HUDEP-2 (cell line): Measurements from ENCODE around the gene ITGA1.
"Not testable (repeated sequence)": the region's sequence is repeated elsewhere in the genome, so short reads cannot be mapped to it uniquely, and the experiment has no call there.

Experiments
- DNase-seq, 76 experiments: peaks; one replicate each; lab custom pipeline; 2025; ENCODE audit not compliant: unreplicated experiment in 76 of 76; lab: John Stamatoyannopoulos, UW

Gene ITGA1

GRCh38 chr5:52825826-52826225 lies 38.1 kb downstream of the ITGA1 start:
- DNase-seq = no peak

GRCh38 chr5:52827815-52828214 lies 40.1 kb downstream of the ITGA1 start:
- no peak for DNase-seq

DNA sequence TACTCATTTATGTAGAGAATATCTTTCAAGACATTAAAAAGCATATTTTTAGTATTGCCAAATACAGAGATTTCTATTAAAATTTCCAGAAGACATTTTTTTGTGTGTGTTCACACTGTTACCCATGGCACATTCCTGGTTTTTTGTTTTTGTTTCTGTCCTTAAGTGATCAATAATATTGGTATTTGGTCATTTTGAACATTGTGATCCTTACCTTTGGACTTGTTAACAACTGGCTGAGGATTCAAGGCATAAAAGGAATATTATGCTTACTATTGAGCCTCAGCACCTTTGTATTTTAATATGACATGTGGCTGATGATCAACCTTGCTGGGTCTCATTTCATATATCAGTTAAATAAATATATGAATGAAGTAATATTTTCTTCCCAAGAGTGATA lies 41.9 kb downstream of the ITGA1 start:
- no peak for DNase-seq

DNA sequence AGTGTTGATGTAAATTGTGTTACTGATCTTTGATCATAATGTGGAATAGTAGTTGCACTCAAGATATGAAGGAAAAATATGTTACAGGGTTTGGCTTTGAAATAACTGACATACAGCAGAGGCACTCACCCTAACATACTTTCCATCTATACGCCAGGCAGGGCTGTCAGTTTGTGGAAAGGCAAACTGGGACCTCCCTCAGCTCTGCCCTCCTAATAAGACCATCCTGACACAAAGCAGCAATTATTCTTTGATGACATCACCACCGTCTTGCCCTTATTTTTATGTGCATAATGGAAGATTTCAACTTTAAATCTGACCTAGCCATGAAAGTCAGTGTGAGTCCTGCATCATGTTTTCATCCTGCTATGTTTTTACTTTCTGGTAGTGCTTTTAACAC lies 42.9 kb downstream of the ITGA1 start:
- no peak for DNase-seq

- no peak for DNase-seq
These were observed 44.2 kb downstream of the ITGA1 start for GRCh38 chr5:52831786-52832511.

- no peak for DNase-seq
These were observed 46.6 kb downstream of the ITGA1 start for GRCh38 chr5:52834320-52834719.

- DNase-seq = no peak
These were observed 49.4 kb downstream of the ITGA1 start for GRCh38 chr5:52837068-52837467.

DNA sequence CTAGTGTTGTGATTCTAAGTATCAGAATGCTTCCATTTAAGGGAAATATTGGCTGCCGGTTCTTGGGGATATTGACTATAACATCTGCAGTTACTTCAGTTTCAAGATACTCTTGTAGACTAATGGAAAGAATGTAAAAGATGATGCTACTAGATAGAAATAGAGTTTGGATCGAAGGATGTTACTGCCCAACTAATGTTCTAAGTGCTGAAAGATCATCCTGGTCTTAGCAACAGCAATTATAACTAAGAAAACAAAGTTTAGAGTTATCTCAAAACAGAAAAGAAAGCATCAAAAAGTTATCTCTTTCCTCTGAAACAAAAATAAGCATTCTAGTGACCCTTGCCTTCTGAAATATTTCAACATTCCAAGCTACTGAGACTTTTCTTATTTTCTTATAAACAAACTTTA lies 49.9 kb downstream of the ITGA1 start:
- DNase-seq = no peak

DNA sequence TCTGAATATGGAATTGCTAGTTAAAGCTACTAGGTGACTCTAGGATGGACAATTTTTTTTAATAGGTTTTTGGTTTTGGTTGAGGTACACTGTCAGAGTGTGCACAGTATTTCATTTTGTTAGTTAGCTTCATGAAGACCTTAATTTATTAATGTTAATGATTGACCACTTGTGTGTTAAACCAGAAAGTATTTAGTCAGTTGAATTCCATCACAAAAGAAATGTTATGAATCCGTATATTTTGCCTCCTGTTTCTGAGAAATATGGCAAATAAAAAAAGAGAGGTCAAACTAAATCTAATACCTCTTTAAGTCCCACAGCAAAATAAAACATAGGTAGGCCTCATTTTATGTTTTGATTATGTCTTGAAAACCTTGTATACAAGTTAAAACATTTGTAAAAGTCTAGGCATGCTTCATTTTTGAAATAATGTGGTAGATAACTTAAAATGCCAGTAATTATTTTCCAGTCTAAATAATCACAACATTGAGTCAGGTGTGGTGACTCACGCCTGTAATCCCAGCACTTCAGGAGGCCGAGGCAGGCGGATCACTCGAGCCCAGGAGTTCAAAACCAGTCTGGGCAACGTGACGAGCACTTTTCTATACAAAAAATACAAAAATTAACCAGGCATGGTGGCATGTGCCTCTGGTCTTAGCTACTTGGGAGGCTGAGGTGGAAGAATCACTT lies 50.8 kb downstream of the ITGA1 start:
- DNase-seq = no peak

DNA sequence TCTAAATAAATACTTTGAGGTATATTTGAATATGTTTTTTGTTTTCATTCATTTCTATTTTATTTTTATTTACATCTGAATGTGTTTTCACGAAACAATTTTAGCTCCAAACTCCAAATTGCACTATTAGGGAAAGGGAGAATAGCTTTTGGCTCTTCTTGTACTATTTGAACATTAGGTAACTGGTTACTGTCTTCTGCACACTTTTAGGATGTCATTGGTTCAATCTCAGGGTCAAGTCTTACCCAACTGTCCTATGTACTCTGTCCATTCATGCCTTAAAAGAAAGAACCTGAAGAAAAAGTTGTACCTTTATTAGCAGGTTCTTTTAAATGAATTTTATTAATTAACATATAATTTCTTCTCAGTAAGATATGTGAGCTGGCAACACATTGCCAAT lies 51.6 kb downstream of the ITGA1 start:
- no peak for DNase-seq

DNA sequence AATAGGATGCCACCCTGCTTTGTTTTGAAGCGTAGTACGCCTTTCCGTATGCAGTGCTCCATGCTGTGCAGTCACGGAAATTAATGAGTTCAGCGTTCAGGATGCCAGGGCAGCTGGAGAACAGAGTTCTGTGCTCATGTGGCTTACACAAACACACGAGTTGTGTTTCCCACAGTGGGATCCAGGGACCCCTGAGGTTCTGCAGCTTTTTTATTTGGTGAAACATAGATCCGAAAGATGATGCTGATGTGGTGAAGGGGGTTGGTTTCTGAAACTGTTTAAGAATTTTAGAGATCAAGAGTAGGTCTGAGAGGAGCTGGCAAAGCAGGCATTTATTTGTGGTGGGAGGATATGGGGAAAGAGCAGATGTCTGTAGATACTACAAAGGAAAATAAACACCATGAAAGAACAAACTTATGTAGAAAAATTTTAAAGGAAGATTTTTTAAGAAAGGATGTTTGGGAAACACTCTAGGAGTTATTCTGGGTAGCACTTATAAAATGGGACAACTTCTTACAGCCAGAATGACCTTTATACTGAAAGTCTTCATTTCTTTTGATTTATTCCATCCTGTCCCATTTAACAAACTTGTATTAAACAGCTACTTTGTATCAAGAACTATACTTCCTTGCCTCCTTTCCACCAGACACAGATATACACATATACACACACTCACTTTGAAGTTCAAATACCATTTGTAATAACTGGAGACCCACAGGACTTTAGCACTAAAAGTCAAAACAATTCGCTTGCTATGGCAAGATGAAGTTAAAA lies 52.7 kb downstream of the ITGA1 start:
- DNase-seq = no peak

DNA sequence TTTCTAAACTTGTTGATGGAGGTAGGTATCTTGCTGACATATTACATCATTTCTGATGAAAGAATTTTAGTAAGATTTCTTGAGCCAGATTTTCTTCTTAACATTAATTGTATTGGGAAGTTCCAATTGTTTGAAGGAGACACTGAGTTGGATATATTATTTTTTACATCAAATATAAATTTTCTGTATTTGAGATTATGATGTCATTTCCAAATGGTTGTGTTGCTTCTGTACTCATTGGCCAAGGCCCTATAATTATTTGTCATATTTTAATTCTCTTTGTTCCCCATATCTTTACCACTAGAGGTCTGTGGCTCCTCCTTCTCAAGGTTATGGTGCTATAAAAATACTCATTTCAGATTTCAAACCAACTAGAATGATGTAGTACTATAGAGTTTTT lies 53.4 kb downstream of the ITGA1 start:
- DNase-seq = no peak

DNA sequence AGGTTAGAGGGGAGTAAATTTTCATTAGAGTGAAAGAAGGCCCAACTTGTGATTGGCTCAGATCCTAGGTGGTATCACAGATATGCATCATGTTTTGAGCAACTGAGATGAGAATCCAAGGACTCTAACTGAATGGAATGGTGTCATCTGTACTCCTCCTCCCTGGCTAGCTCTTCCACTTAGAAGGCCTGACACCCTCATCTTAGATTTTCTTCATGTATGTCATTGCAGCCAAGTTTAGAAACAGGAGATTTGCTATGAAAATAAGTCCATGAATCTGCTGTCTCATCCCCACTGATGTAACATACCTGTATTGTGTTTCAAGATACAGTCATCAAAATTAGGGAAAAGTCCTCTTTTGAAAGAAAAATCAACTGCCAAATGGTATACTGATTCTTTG lies 54.4 kb downstream of the ITGA1 start:
- no peak for DNase-seq

GRCh38 chr5:52844885-52845284 lies 57.2 kb downstream of the ITGA1 start:
- no peak for DNase-seq

DNA sequence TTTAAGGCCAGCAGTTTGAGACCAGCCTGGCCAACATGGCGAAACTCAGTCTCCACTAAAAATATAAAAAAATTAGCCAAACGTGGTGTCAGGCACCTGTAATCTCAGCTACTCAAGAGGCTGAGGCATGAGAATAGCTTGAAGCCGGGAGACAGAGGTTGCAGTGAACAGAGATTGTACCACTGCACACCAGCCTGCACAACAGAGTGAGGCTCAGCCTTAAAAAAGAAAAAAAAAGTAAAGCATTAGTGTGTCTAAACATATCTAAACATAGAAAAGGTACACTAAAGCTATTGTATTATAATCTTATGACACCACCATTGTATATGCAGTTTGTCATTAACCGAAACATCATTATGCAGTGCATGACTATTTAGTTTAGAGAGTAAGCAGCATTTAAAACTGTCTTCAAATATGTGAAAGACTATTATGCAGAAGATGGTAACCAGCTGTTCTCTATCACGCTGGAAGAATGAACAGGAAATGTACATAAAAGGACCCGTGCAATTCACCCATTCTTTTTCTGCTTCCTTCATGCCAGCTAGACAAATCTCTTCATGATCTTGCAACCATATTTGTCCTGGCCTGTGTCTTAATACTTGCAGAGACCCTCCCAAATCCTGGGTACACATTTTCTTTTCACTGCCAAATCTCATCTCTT lies 58.6 kb downstream of the ITGA1 start:
- DNase-seq = no peak

DNA sequence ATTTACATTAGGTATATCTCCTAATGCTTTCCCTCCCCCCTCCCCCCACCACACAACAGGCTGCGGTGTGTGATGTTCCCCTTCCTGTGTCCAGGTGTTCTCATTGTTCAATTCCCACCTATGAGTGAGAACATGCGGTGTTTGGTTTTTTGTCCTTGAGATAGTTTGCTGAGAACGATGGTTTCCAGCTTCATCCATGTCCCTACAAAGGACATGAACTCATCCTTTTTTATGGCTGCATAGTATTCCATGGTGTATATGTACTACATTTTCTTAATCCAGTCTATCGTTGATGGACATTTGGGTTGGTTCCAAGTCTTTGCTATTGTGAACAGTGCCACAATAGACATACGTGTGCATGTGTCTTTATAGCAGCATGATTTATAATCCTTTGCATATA lies 61.0 kb downstream of the ITGA1 start:
- DNase-seq = not testable (repeated sequence)

GRCh38 chr5:52849544-52849943 lies 61.8 kb downstream of the ITGA1 start:
- DNase-seq = no peak

- no peak for DNase-seq
These were observed 65.9 kb downstream of the ITGA1 start for GRCh38 chr5:52853650-52854049.

- DNase-seq = no peak
These were observed 66.6 kb downstream of the ITGA1 start for GRCh38 chr5:52854301-52854700.

DNA sequence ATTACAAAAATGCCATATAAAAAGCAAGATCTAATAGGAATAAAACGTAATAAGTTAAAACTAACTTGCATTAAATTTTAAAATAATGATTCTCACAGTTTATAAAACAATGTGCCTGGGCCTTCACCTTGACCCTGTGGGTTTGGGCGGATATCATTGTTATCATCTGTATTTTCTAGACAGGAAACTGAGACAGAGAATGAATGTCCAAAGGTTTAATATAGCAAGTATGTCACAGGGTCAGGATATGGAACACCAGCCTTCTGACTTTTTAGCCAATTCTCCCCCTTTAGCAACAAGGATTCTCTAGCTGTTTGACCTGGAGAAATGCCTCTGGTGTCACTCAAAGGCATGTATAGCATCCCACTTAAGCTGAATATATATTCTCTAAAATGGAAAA lies 67.2 kb downstream of the ITGA1 start:
- DNase-seq = no peak

DNA sequence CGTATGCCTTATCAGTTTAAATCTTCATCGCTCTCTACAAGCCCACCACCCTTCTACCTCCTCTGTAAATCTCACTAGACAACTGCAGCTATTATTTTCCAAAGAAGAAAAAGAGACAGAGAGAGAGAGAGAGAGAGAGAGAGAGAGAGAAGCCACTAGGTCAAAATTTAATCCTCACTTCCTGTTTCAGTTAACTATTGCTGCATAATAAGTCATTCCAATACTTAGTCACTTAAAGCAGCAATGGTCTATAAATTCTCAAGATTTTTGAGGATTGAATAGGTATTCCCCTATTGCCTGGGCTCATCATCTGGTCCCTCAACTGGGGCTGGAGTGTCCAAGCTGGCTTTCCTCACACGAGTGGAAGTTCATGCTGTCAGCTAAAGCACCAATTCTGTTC lies 68.8 kb downstream of the ITGA1 start:
- no peak for DNase-seq
